ENCODE measurements around the gene GJC2. TPM values are rescaled to one million over a fixed set of nuclear protein-coding genes. Genes with fewer than 3 reads are reported as not detected.

The GJC2 gene
- total RNA-seq, 1 donor, result 1.4 TPM

DNA sequence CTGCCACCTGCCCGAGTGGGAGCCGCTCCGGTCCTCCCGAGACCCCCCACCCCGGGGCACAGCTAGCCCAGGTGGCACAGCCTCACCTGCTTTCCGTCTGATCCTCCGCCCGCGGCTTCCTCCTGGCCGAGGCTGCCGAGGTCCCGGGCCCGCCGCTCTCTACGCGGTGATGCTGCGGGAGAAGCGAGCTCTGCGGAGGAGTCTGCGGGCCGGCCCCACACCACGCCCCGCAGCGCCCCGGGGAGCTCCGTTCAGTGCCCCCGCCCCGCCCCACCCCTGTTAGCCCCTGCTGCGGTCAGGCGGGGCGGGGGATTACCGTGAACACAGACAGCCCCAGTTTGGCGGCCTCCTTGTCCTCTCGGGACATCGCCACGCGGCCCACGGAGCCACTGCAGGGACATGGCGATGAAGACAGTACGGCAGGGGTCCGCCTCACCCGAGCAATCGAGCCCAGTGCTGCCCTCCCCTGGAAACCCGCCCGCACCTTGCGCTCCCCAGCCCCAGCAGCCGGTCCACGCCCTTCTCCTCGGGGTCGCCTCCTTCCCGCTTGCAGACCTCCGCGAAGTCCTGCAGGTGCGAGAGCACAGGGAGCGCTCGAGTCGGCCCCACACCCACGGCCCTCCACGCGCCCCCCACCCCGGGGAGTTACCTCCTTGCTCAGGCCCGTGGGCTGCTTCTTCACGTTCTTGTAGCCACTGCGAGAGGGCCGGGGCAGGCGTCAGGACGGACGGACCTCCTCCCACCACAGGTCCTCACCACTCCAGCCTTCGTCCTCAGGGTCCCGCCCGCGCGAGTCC is 47.5 kb upstream of the GJC2 start:
- H3K4me3 ChIP-seq (ENCODE audit: insufficient read depth, low read length), result peak overlapping the region; percentile 96
- H3K79me2 ChIP-seq (ENCODE audit: insufficient read depth, low read length), result peaks cover 57% of the 10 kb centered on the region
- TF ChIP-seq, protein P1, sequence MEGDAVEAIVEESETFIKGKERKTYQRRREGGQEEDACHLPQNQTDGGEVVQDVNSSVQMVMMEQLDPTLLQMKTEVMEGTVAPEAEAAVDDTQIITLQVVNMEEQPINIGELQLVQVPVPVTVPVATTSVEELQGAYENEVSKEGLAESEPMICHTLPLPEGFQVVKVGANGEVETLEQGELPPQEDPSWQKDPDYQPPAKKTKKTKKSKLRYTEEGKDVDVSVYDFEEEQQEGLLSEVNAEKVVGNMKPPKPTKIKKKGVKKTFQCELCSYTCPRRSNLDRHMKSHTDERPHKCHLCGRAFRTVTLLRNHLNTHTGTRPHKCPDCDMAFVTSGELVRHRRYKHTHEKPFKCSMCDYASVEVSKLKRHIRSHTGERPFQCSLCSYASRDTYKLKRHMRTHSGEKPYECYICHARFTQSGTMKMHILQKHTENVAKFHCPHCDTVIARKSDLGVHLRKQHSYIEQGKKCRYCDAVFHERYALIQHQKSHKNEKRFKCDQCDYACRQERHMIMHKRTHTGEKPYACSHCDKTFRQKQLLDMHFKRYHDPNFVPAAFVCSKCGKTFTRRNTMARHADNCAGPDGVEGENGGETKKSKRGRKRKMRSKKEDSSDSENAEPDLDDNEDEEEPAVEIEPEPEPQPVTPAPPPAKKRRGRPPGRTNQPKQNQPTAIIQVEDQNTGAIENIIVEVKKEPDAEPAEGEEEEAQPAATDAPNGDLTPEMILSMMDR (IDR thresholded peaks at IDR 0.05; ENCODE audit: extremely low read depth, low read depth, low read length), result no peak
- peaks cover 41% of the 10 kb centered on the region for H4K20me1 ChIP-seq (ENCODE audit: insufficient read depth, low read length)
- H2AFZ ChIP-seq (ENCODE audit: low read length), result no peak overlapping the region
- no peaks in the 10 kb centered on the region for H3K9me3 ChIP-seq (ENCODE audit: low read depth, low read length)
- H3K4me1 ChIP-seq (ENCODE audit: insufficient read depth, low read length), result peaks cover 10% of the 10 kb centered on the region
- H3K36me3 ChIP-seq (ENCODE audit: insufficient read depth, low read length), result peaks cover 51% of the 10 kb centered on the region
- H3K27ac ChIP-seq (ENCODE audit: low read depth, low read length), result peak overlapping the region; percentile 12
- H3K4me2 ChIP-seq (ENCODE audit: insufficient read depth, low read length), result peak overlapping the region; percentile 89
- H3K27me3 ChIP-seq (ENCODE audit: insufficient read depth, low read length), result no peaks in the 10 kb centered on the region
- peak; percentile 95 for DNase-seq (ENCODE audit: insufficient read length, low spot score, missing footprints)

DNA sequence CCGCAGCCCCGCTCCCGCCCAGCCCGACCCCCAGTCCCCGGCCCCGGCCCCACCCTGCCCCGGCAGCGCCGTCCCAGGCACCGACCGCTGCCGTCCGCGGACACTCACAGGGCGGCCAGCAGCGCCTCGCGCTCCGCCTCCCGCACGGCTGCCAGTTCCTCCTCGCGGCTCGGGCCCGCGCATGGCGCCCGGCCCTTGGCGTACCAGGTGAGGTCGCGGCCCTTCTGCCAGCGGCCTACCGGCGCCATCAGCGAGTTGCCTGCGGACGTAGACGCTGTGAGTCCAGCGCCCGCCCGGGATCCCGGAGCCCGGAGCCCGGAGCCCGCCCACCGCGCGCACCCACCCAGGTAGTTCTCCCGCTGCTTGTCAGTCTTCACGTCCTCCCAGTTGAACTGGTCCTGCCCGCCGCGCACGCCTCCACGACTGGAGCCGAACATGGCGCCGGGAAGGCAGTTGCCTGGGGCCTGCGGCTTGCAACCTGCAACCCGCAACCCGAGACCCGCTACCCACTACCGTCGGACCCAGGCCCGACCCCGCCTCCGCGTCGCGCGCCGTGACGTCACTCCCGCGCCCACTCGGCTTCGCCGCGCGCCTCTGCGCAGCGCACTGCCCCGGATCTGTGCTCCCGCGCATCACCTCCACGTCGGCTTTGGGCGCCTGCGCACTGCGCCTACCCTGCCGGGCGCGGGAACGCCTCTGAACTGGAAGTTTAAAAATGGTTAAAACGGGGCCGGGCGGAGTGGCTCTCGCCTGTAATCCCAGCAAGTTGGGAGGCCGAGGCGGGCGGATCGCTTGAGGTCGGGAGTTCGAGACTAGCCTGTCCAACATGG is 46.7 kb upstream of the GJC2 start, which contains the start of gene C1orf35:
TSS of gene C1orf35 (minus strand) at position 535 of the 830 bp plus-strand sequence. CDS start at position 437, 98 bp downstream.
- H3K27me3 ChIP-seq (ENCODE audit: insufficient read depth, low read length), result no peaks in the 10 kb centered on the region
- peaks cover 56% of the 10 kb centered on the region for H3K79me2 ChIP-seq (ENCODE audit: insufficient read depth, low read length)
- H2AFZ ChIP-seq (ENCODE audit: low read length), result peak within 1 kb of the TSS; percentile 89
- H3K4me1 ChIP-seq (ENCODE audit: insufficient read depth, low read length), result peaks cover 11% of the 10 kb centered on the region
- peak within 1 kb of the TSS; percentile 72 for H3K27ac ChIP-seq (ENCODE audit: low read depth, low read length)
- peaks cover 33% of the 10 kb centered on the region for H4K20me1 ChIP-seq (ENCODE audit: insufficient read depth, low read length)
- H3K9me3 ChIP-seq (ENCODE audit: low read depth, low read length), result no peaks in the 10 kb centered on the region
- H3K4me2 ChIP-seq (ENCODE audit: insufficient read depth, low read length), result peak within 1 kb of the TSS; percentile 89
- DNase-seq (ENCODE audit: insufficient read length, low spot score, missing footprints), result peak; percentile 100
- H3K36me3 ChIP-seq (ENCODE audit: insufficient read depth, low read length), result peaks cover 43% of the 10 kb centered on the region
- peak within 1 kb of the TSS; percentile 96 for H3K4me3 ChIP-seq (ENCODE audit: insufficient read depth, low read length)
- TF ChIP-seq, protein P1 (IDR thresholded peaks at IDR 0.05; ENCODE audit: extremely low read depth, low read depth, low read length), result no peak

DNA sequence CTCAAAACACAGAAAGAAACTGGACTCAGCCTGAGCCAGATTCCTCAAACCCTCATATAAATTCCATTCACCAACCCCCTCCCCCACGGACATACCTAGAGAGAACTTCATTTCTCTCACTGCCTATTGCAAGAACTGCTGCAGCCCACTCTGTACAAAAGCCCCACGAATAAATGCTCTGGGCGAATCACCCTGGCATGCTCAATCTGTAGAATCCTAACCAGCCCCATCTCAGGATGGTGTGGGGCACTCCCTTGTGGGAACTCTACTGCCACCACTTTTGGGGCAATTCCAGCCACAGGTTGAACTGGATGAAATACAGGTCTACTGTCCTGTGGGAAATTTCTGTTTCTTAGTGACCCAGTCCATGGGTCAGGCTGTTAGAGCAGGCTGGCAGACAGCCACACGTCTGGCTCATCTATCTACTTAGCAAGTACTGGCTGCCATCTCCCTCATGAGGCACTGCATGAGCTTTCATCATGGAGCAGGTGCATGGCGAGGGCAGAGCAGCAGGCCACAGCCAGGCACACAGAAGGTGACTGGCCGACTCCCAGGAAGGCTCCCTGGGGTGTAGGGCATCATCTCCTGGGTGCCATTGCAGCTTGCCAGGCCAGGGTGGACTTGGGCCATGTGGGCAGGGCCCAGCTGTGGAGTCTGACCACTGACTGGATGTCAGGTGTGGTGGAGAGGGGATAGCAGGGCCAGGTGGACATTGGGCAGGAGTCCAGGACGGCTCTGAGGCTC is 45.0 kb upstream of the GJC2 start:
- Histone ChIP-seq H3K27me3 (ENCODE audit: insufficient read depth, low read length) (no peaks in the 10 kb centered on the region), H3K36me3 (ENCODE audit: insufficient read depth, low read length) (peaks cover 26% of the 10 kb centered on the region), H4K20me1 (ENCODE audit: insufficient read depth, low read length) (peaks cover 16% of the 10 kb centered on the region), H3K4me2 (ENCODE audit: insufficient read depth, low read length) (peak overlapping the region; percentile 89), H3K27ac (ENCODE audit: low read depth, low read length) (no peak overlapping the region), H3K79me2 (ENCODE audit: insufficient read depth, low read length) (peaks cover 55% of the 10 kb centered on the region), H3K4me3 (ENCODE audit: insufficient read depth, low read length) (no peak overlapping the region), H2AFZ (ENCODE audit: low read length) (peak overlapping the region; percentile 17), H3K9me3 (ENCODE audit: low read depth, low read length) (no peaks in the 10 kb centered on the region), H3K4me1 (ENCODE audit: insufficient read depth, low read length) (peaks cover 20% of the 10 kb centered on the region)
- TF ChIP-seq, protein P1 (IDR thresholded peaks at IDR 0.05; ENCODE audit: extremely low read depth, low read depth, low read length), result no peak
- DNase-seq (ENCODE audit: insufficient read length, low spot score, missing footprints), result peak; percentile 73

Data from osteoblast (primary cell).